Hepatocyte (in vitro differentiated cells): ENCODE measurements around the gene DIP2C. TPM values are rescaled to one million over a fixed set of nuclear protein-coding genes. Genes with fewer than 3 reads are reported as not detected.

ENCODE experiments used
- DNase-seq: peaks from one replicate; pipeline ENCODE4 v3.0.0-alpha.2; 2016; ENCODE audit warnings: low spot score
- H2AFZ ChIP-seq: fragments of 200-600 bp; sonication (generic); 2 replicates; pipeline ENCODE4 v1.6.0; 2016; ENCODE audit warnings: antibody characterized with exemption, mild to moderate bottlenecking
- H3K27ac ChIP-seq: fragments of 200-600 bp; sonication (generic); 2 replicates; pipeline ENCODE4 v1.5.1; 2016; ENCODE audit warnings: mild to moderate bottlenecking
- H3K27me3 ChIP-seq: fragments of 200-600 bp; sonication (generic); 2 replicates; pipeline ENCODE4 v1.6.1; 2016
- H3K36me3 ChIP-seq: fragments of 200-600 bp; sonication (generic); replicated peaks from 2 replicates; pipeline ENCODE4 v1.5.1; 2016; ENCODE audit warnings: low read depth; ENCODE audit not compliant: insufficient read depth
- H3K4me1 ChIP-seq: fragments of 200-600 bp; sonication (generic); 2 replicates; pipeline ENCODE4 v1.5.1; 2016; ENCODE audit warnings: mild to moderate bottlenecking, moderate library complexity; ENCODE audit not compliant: insufficient read depth
- H3K4me2 ChIP-seq: fragments of 200-600 bp; sonication (generic); 2 replicates; pipeline ENCODE4 v1.6.0; 2016
- H3K4me3 ChIP-seq: fragments of 200-600 bp; sonication (generic); 2 replicates; pipeline ENCODE4 v1.5.1; 2016; ENCODE audit warnings: mild to moderate bottlenecking
- H3K79me2 ChIP-seq: fragments of 200-600 bp; sonication (generic); 2 replicates; pipeline ENCODE4 v1.6.0; 2017; ENCODE audit warnings: mild to moderate bottlenecking
- H3K9me2 ChIP-seq: fragments of 200-600 bp; sonication (generic); replicated peaks from 2 replicates; pipeline ENCODE4 v1.6.0; 2017; ENCODE audit warnings: mild to moderate bottlenecking; ENCODE audit not compliant: insufficient read depth
- H3K9me3 ChIP-seq: fragments of 200-600 bp; sonication (generic); 2 replicates; pipeline ENCODE4 v1.5.1; 2016; ENCODE audit warnings: low read depth, mild to moderate bottlenecking
- H4K20me1 ChIP-seq: fragments of 200-600 bp; sonication (generic); 2 replicates; pipeline ENCODE4 v1.6.0; 2016; ENCODE audit warnings: mild to moderate bottlenecking; ENCODE audit not compliant: insufficient read depth, poor library complexity, severe bottlenecking
- EZH2 ChIP-seq: fragments of 200-600 bp; sonication (generic); IDR thresholded peaks from 2 replicates; pipeline ENCODE4 v1.6.1; 2016; ENCODE audit warnings: antibody characterized with exemption, mild to moderate bottlenecking, borderline replicate concordance
- EZH2phosphoT487 ChIP-seq: fragments of 200-600 bp; sonication (generic); IDR thresholded peaks from one replicate; pipeline ENCODE4 v1.6.1; 2018; ENCODE audit warnings: antibody characterized with exemption, mild to moderate bottlenecking, low read depth, moderate library complexity; ENCODE audit not compliant: unreplicated experiment, severe bottlenecking
- WGBS: methylation state at CpG from one replicate; pipeline ENCODE4 v1.1.6; 2016; ENCODE audit warnings: low lambda C conversion rate; ENCODE audit errors: missing lambda C conversion rate; 5-methylcytosine and 5-hydroxymethylcytosine counted together
- polyA plus RNA-seq: library from polyadenylated mRNA; unstranded; fragments of >200 nt; fragmentation: Nextera tagmentation; extraction: Ambion mirVana; gene quantifications from 2 replicates; pipeline ENCODE4 v1.2.1, GENCODE V29; 2016
- total RNA-seq: library from RNA; depleted of rRNA; stranded (reverse); fragments of >200 nt; gene quantifications from 2 replicates; pipeline ENCODE4 v1.2.3, GENCODE V29; 2014
- TF ChIP-seq, protein P1 (sequence below): fragments of 200-600 bp; sonication (generic); IDR thresholded peaks from 2 replicates; pipeline ENCODE4 v1.5.1; 2016; ENCODE audit warnings: antibody characterized with exemption, mild to moderate bottlenecking; ENCODE audit not compliant: poor library complexity

Gene DIP2C
- total and polyA plus RNA-seq, 2 experiments from 2014 or later, result 11.1 to 12.8 TPM

DNA sequence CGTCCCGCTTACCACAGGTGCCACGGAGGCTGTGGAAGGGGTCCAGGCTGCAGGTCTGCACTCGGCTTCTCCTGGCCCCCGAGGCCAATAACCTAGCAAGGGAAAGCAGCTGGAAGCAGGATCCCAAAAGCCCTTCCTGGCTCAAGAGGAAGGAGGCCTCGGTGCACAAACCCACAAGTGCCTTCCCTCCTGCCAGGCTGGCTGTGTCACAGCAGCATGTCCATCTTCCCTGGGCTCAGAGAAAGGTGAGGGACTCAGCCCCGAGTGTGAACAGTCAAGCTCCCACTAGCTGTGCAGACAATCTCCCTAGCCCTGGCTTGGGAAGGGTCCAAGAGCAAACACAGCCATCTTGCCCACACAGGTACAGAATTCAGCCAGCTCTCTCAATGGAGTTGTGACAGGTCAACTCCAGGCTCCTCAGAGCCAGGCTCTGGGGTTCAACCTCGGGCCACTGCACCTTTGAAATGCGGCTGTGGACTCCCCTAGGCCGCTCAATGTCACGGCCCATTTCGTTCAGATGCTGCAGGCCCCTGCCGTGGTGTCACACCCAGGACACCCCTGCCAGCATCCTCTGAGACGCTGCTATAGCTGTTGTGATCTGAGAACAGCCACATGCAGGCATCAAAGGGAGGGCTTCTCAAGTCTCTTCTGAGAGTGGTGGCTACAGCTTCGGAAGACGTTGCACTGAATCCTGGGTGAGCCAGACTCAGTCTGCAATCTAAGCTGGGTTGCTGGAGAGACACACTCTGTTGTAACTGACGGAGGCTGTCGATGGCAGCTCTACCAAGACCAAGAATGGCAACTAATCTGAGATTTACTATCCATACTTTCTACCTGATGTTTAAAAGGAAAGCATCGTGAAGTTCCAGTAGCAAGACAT, 137.9 kb downstream of the DIP2C start:
- TF ChIP-seq EZH2phosphoT487 (no peak), EZH2 (no peak)
- TF ChIP-seq, protein P1, sequence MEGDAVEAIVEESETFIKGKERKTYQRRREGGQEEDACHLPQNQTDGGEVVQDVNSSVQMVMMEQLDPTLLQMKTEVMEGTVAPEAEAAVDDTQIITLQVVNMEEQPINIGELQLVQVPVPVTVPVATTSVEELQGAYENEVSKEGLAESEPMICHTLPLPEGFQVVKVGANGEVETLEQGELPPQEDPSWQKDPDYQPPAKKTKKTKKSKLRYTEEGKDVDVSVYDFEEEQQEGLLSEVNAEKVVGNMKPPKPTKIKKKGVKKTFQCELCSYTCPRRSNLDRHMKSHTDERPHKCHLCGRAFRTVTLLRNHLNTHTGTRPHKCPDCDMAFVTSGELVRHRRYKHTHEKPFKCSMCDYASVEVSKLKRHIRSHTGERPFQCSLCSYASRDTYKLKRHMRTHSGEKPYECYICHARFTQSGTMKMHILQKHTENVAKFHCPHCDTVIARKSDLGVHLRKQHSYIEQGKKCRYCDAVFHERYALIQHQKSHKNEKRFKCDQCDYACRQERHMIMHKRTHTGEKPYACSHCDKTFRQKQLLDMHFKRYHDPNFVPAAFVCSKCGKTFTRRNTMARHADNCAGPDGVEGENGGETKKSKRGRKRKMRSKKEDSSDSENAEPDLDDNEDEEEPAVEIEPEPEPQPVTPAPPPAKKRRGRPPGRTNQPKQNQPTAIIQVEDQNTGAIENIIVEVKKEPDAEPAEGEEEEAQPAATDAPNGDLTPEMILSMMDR, result no peak
- WGBS, result 92% methylated on average over 19 of the region's 19 CpGs
- Histone ChIP-seq H3K4me2 (no peak overlapping the region), H3K36me3 (no peaks in the 10 kb centered on the region), H3K4me1 (peaks cover 13% of the 10 kb centered on the region), H2AFZ (no peak overlapping the region), H3K9me3 (no peaks in the 10 kb centered on the region), H3K27me3 (no peaks in the 10 kb centered on the region), H4K20me1 (peaks cover 56% of the 10 kb centered on the region), H3K27ac (no peak overlapping the region), H3K4me3 (no peak overlapping the region), H3K9me2 (no peaks in the 10 kb centered on the region), H3K79me2 (peaks cover 65% of the 10 kb centered on the region)
- DNase-seq, result no peak

DNA sequence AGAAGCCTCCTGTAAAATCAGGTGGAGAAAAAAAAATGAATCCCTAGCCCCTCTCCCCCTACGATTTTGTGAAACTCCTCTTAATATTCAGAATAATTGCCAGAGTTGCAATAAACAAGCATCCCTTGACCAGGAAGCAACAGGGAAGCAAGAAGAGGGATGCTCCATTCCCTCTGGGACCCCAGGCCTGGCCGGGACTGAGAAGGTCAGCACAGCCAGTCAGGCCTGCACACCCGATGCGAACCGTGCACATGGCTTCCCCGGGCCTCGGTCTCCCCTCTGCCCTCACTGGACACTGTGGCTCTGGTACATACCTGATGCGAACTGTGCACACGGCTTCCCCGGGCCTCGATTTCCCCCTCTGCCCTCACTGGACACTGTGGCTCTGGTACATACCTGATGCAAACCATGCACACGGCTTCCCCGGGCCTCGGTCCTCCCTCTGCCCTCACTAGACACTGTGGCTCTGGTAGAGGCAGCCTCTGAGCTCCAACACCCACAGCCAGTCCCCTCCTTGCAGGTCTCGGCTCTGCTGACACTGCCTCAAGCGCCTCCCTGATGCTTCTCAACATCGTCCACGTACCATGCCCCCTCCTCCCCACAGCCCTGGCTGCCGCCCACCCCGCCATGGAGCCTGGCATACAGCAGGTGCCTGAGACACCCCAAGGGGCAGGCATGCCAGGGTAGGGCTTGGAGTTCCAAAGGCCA, 138.6 kb downstream of the DIP2C start:
- Histone ChIP-seq H3K4me2 (no peak overlapping the region), H3K4me1 (peaks cover 20% of the 10 kb centered on the region), H3K9me2 (no peaks in the 10 kb centered on the region), H2AFZ (no peak overlapping the region), H4K20me1 (peaks cover 56% of the 10 kb centered on the region), H3K36me3 (no peaks in the 10 kb centered on the region), H3K9me3 (no peaks in the 10 kb centered on the region), H3K4me3 (no peak overlapping the region), H3K27me3 (no peaks in the 10 kb centered on the region), H3K79me2 (peaks cover 63% of the 10 kb centered on the region), H3K27ac (no peak overlapping the region)
- DNase-seq, result no peak
- TF ChIP-seq EZH2phosphoT487 (no peak), EZH2 (no peak)
- TF ChIP-seq, protein P1, result no peak
- WGBS, result 93% methylated on average over 20 of the region's 20 CpGs

DNA sequence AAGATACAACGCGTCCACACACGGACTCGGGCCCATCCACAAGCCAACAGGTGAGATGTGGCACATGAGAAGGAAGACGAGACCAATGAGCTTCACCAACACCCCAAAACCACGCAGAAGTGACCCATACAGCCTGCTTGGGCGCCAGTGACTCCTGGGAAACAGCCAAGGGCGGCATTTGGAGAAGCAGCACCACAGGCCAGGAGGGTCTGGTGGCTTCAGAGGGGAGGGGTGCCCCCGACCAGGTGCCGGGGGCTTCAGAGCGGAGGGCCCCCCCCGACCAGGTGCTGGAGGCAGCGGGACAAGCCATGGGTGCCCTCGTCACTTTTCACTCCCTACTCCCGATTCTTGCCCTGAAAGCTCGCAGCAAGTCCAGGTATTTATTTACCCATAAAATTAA, 140.1 kb downstream of the DIP2C start:
- H4K20me1 ChIP-seq, result peaks cover 46% of the 10 kb centered on the region
- WGBS, result 91% methylated on average over 15 of the region's 16 CpGs
- H3K9me2 ChIP-seq, result no peaks in the 10 kb centered on the region
- H3K27me3 ChIP-seq, result no peaks in the 10 kb centered on the region
- no peak overlapping the region for H3K4me2 ChIP-seq
- no peak for DNase-seq
- H3K4me1 ChIP-seq, result peaks cover 24% of the 10 kb centered on the region
- H3K36me3 ChIP-seq, result no peaks in the 10 kb centered on the region
- no peaks in the 10 kb centered on the region for H3K9me3 ChIP-seq
- H3K79me2 ChIP-seq, result peaks cover 65% of the 10 kb centered on the region
- H3K4me3 ChIP-seq, result no peak overlapping the region
- H3K27ac ChIP-seq, result no peak overlapping the region
- no peak overlapping the region for H2AFZ ChIP-seq
- TF ChIP-seq EZH2 (no peak), EZH2phosphoT487 (no peak)
- TF ChIP-seq, protein P1, result no peak
